Measurements from ENCODE around the gene DLG1.

Gene DLG1

DNA sequence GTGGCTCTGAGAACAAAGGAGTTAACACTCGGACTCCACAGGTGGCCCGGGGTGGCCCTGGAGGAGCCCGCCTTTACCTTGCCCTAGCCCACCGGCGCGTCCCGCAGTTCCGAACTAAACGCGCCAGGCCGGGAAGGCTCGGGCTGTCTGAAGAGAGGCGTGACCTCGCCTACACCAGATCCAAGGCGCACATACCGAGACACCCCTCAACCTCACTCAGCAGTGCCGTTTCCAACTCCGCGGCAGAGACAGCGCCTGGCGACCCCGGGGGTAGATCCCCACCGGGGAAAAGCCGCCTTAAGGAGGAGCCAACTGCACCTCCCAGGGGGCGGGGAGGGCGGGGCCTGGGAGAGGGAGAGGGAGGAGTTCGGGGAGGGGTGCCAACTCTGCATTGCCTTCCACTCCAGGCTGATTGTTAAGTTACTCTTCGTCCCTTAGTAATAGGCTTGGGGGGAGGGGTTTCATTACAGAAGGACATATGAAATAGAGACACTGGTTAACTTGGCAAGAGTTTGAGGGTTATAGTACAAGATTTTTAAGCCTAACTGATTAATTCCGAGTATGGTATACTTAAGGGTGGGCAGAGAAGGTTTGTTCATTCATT, at the start of gene DLG1:
Gene DLG1 (minus strand): TSS at position 272 of the 604 bp plus-strand sequence. CDS start 1,408 bp downstream, outside the sequence.
- H3K27me3 Mint-ChIP-seq: peaks cover 6% of the 10 kb centered on the region
- peak within 1 kb of the TSS; percentile 96 for H3K4me3 Mint-ChIP-seq
- peak within 1 kb of the TSS; percentile 94 for H3K27ac Mint-ChIP-seq
- H3K4me1 Mint-ChIP-seq: peaks cover 22% of the 10 kb centered on the region
- H3K9me3 Mint-ChIP-seq: no peaks in the 10 kb centered on the region
- no peaks in the 10 kb centered on the region for H3K36me3 Mint-ChIP-seq

DNA sequence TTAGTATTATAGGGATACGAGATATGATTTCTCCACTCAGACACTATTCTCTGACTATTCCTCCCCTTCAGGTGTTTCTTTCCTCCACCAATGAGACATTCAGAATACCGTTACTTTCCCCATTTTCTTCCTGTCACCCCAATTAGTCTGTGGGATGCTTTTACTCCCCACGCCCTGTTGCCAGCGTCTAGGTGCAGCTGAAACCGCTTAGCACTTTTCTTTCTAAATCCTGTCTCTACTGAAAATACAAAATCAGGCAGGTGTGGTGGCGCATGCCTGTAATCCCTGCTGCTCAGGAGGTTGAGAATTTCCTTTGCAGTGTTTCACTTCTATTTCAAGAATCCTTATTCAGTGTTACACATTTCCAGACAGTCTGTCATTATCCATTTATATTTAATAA, 49.6 kb upstream of the DLG1 start:
- H3K27me3 Mint-ChIP-seq: no peaks in the 10 kb centered on the region
- no peak overlapping the region for H3K27ac Mint-ChIP-seq
- H3K4me3 Mint-ChIP-seq: no peak overlapping the region
- no peaks in the 10 kb centered on the region for H3K4me1 Mint-ChIP-seq
- H3K36me3 Mint-ChIP-seq: no peaks in the 10 kb centered on the region
- H3K9me3 Mint-ChIP-seq: no peaks in the 10 kb centered on the region

DNA sequence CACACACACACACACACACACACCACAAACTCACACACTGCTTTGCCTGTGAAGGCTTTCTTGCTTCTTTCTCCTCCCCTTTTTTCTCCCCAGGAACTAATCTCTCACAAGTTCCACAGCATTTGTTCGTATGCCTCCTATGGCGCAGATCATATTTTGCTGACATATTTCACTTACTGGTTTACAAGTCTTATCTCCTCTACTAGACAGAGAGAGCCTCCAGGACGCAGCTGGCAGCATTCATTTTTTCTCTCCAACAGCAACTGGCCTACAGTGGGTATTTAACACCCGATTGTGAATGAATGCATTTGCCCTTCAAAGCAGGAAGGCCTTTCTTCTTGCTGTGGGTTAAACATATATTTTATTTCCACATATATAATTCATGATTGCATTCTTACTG, 47.0 kb upstream of the DLG1 start:
- H3K36me3 Mint-ChIP-seq: no peaks in the 10 kb centered on the region
- no peaks in the 10 kb centered on the region for H3K4me1 Mint-ChIP-seq
- no peaks in the 10 kb centered on the region for H3K9me3 Mint-ChIP-seq
- no peaks in the 10 kb centered on the region for H3K27me3 Mint-ChIP-seq
- no peak overlapping the region for H3K27ac Mint-ChIP-seq
- H3K4me3 Mint-ChIP-seq: no peak overlapping the region

DNA sequence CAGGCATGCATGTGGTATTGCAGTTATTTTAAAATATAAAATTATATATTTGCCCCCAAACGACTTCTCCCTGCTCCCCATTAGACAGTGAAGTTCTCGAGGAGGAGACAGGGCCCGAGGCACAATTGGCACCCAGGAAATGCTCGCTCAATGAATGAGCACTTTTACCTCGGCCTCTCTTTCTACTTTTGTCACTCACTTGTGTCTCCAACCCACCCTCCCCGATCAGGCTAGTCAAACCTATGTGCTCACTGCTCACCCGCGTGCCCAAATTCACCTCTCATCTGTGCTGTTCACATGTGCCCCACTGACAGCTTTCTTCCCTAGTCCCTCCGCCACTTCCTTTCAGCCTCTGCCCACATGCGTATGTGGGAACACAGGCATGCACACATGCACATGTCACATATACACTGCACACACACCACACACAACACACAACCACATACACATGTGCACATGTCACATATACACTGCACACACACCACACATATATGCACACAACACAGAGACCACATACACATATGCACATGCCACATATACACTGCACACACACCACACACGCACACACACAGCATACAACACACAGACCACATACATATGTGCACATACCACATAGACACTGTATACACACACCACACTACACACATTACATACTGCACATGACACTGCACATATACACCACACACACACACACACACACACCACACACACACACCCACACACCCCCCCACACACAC, 46.3 kb upstream of the DLG1 start:
- no peaks in the 10 kb centered on the region for H3K4me1 Mint-ChIP-seq
- no peak overlapping the region for H3K27ac Mint-ChIP-seq
- H3K36me3 Mint-ChIP-seq: no peaks in the 10 kb centered on the region
- H3K9me3 Mint-ChIP-seq: no peaks in the 10 kb centered on the region
- no peaks in the 10 kb centered on the region for H3K27me3 Mint-ChIP-seq
- no peak overlapping the region for H3K4me3 Mint-ChIP-seq

DNA sequence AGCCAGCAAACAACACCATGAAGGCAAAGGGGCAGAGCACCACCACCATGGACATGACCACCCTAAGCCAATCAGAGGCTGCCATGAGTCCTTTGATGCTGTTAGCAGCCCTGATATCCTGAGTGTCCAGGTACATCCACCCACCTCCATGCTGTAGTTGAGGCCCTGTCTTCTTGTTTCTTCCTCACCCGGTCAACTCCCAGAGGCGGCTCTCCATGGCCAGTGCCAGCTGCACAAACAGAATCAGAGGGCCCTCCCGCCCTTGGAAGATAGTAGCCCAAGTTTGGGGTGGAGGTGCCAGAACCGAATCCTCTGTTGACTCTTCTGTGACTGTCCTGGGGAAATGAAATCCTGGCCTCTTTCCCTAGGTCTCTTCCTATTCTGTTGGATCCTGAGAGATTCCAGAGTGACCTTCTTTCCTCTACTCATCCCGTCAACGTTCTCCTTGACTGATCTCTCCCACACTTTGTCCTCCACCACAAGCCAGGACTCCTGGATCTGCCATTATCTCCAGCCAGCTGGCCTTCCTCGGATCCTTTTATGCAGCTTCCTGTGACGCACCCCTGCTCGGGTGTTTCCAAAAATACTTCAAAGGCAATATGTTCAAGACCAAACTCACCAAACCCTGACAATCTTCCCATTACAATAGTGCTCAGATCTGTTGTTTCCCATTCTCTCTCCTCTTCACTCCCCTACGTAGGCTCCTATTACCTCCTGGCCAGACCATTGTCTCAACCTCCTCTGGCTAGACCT, 45.4 kb upstream of the DLG1 start:
- Mint-ChIP-seq H3K27me3 (no peaks in the 10 kb centered on the region), H3K9me3 (no peaks in the 10 kb centered on the region), H3K4me3 (no peak overlapping the region), H3K4me1 (no peaks in the 10 kb centered on the region), H3K36me3 (no peaks in the 10 kb centered on the region), H3K27ac (no peak overlapping the region)

DNA sequence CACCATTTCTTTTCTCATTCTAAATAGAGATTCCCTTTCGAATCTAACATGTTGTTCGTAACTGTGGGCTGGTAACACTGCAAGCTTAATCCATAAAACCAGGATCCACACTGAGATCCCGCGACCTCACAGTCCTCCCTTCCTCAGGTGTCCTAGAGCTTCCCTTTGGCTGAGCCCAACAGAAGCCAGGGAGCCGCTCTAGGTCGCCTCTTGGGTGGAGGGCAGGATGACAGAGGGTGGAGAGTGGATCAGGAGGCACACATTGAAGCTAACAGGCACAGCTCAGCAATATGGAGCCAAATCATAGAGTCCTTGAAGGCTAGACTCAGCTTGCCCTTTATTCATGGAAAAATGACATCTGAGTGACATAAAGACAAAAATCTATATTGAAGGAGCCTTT, 44.7 kb upstream of the DLG1 start:
- no peaks in the 10 kb centered on the region for H3K4me1 Mint-ChIP-seq

DNA sequence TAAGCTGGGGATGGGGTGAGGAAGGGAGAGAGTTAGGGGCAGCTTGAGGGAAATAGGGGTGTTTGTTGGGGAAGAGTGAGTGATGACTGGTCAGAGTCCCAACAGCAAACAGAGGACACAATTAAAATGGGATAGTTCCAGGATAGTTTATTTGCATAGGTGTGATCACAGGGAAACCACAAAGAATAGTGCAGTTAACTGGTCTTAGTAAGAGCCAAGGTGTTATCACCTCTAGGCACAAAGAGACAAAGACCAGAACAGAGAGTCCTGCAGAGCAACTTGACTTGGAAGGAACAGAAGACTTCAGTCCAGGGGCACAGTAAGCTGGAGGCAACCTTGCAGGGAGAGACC, 42.1 kb upstream of the DLG1 start:
- Mint-ChIP-seq H3K9me3 (no peaks in the 10 kb centered on the region), H3K36me3 (no peaks in the 10 kb centered on the region), H3K27ac (no peak overlapping the region), H3K4me3 (no peak overlapping the region), H3K4me1 (no peaks in the 10 kb centered on the region), H3K27me3 (no peaks in the 10 kb centered on the region)

More for the DNA sequence above, 44.7 kb upstream of the DLG1 start:
- Mint-ChIP-seq H3K27me3 (no peaks in the 10 kb centered on the region), H3K9me3 (no peaks in the 10 kb centered on the region), H3K4me3 (no peak overlapping the region), H3K36me3 (no peaks in the 10 kb centered on the region), H3K27ac (no peak overlapping the region)

DNA sequence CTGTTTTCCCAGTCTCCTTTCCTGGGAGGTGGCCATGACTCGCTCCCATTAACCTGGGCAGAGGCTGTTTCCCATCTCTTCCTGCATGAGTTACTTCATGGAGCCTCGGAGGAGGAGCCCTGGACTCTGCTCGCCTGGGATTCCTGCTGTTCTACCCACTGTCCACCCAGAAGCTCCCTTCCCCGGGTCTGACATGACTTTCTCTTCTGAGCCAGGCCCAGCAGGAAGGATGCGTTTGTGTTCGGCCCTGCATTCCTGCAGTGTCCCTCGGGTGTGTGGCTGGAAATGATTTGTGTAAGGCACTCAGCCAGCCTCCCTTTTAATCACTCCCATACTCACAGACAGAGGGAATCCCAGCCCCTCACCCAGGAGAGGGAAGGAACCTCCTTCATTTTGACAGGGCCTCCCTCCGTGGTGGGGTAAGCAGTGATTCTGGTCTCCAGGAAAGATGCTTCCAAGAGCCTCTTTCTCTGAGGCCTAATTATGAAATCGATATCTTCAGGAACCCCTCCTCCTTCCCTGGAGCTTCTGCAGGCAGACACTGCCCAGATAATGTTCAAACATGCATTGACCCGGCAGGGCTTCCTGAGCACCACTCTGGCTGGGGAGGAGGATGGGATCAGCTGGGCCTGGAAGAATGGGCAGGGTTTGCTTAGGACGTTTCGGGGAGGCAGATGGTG, 41.6 kb upstream of the DLG1 start:
- Mint-ChIP-seq H3K4me3 (no peak overlapping the region), H3K4me1 (no peaks in the 10 kb centered on the region), H3K36me3 (no peaks in the 10 kb centered on the region), H3K27me3 (no peaks in the 10 kb centered on the region), H3K27ac (no peak overlapping the region), H3K9me3 (no peaks in the 10 kb centered on the region)

DNA sequence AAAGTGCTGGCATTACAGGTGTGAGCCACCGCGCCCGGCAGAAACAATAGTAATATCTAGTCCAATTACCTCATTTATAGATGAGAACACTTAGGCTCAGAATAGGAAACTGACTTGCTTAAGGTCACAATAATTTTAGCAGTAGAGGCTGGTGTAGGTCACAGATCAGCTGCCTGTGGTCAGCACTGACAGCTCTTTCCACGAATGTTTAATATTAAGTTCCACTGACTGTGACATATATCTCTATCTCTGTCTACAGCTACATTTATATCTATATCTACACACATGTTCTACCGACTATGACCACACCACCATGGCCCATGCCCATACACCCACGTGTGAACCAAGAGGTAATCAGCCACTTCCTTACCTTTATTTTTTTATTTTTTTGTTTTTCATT, 40.2 kb upstream of the DLG1 start:
- no peak overlapping the region for H3K27ac Mint-ChIP-seq
- H3K4me3 Mint-ChIP-seq: no peak overlapping the region
- no peaks in the 10 kb centered on the region for H3K4me1 Mint-ChIP-seq
- no peaks in the 10 kb centered on the region for H3K9me3 Mint-ChIP-seq
- no peaks in the 10 kb centered on the region for H3K27me3 Mint-ChIP-seq
- no peaks in the 10 kb centered on the region for H3K36me3 Mint-ChIP-seq

DNA sequence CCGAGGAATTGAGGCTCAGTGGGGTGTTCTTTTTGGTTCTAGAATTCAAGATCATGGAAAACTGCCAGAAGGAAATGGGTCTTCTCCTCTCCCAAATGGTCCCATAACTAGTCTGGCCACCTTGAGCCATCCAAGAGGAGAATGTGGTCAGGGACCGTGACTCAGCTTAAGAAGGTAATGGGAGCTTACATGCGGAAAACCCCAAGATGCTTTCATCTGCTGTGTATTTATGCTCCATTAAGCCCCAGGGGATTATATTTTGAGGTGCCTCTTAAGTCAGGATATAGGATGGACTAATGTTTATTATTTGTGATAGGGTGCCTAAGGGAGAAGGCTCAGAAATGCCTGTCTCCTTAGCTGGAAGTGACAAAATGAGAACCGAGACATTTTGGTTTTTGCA, 39.2 kb upstream of the DLG1 start:
- H3K4me1 Mint-ChIP-seq: no peaks in the 10 kb centered on the region
- H3K4me3 Mint-ChIP-seq: no peak overlapping the region
- H3K9me3 Mint-ChIP-seq: no peaks in the 10 kb centered on the region
- no peaks in the 10 kb centered on the region for H3K36me3 Mint-ChIP-seq
- H3K27me3 Mint-ChIP-seq: no peaks in the 10 kb centered on the region
- H3K27ac Mint-ChIP-seq: no peak overlapping the region

DNA sequence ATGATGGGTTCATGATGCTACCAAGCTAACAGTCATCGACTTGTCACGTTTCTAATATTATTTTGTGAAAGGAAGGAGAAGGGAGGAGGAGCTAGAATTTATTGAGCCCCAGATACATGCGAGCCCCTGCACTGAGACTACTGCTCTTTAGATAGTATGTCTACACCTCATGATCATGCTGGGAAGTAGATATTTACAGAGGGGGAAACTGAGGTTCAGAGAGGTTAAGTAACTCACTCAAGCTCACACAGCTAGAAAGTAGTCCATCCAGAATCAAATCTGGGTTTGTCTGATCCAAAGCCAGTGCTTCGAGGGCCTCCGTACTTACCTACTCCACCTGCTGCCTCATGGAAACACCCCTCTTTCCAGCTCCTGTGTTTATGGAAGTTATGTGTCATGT, 38.8 kb upstream of the DLG1 start:
- Mint-ChIP-seq H3K27ac (no peak overlapping the region), H3K9me3 (no peaks in the 10 kb centered on the region), H3K4me3 (no peak overlapping the region), H3K4me1 (no peaks in the 10 kb centered on the region), H3K27me3 (no peaks in the 10 kb centered on the region), H3K36me3 (no peaks in the 10 kb centered on the region)

DNA sequence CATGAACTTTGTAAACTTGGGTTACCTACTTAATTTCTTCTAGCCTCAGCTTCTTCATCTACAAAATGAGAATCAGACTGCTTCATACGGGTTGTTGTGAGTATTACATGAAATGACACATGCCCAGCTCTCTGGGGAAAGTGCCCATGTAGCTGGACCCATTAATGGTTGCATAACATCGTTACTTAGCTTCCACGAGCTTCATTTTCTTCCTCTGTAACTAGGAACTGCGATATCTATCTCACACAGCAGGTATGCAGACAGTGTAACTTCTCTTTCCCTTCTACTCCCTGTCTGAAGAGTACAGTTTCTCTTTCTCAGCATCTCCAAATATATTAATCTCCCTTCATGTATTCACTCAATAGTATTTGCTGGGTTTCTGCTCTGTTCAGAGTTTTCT, 37.9 kb upstream of the DLG1 start:
- no peak overlapping the region for H3K27ac Mint-ChIP-seq
- no peaks in the 10 kb centered on the region for H3K9me3 Mint-ChIP-seq
- H3K27me3 Mint-ChIP-seq: no peaks in the 10 kb centered on the region
- H3K4me3 Mint-ChIP-seq: no peak overlapping the region
- no peaks in the 10 kb centered on the region for H3K36me3 Mint-ChIP-seq
- no peaks in the 10 kb centered on the region for H3K4me1 Mint-ChIP-seq

DNA sequence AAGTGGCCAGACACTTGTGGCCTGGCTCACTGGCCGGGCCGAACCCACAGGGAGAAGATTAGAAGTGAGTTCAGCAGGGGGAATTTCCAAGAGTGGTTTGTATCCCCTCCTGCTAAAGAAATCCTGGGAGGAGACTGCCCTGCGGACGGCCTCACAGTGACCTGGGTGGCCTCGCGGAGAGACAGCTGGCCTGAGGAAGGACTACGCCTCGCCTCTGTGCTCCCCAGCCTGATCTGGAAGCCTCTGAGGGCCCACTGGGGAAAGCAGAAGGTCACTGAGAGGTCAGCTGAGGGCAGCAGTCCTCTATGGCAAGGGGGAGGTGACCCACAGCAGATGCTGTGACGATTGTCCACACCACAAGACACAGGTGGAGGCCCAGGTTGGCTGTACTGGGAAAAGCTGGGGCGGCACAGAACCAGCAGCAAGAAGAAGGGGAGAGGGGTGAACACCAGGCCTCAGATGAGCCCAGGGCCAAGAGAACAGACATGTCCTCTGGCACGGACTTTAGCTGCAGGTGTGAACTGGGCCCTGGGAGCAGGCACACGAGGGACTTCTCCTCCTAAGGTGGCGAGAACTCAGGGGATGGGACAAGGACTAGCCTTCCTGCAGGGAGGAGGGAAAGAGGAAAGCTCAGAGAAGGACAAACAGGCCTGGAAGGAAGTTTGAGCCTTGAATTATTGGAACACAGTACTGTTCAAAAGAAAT, 37.2 kb upstream of the DLG1 start:
- H3K27ac Mint-ChIP-seq: no peak overlapping the region
- H3K4me3 Mint-ChIP-seq: no peak overlapping the region

DNA sequence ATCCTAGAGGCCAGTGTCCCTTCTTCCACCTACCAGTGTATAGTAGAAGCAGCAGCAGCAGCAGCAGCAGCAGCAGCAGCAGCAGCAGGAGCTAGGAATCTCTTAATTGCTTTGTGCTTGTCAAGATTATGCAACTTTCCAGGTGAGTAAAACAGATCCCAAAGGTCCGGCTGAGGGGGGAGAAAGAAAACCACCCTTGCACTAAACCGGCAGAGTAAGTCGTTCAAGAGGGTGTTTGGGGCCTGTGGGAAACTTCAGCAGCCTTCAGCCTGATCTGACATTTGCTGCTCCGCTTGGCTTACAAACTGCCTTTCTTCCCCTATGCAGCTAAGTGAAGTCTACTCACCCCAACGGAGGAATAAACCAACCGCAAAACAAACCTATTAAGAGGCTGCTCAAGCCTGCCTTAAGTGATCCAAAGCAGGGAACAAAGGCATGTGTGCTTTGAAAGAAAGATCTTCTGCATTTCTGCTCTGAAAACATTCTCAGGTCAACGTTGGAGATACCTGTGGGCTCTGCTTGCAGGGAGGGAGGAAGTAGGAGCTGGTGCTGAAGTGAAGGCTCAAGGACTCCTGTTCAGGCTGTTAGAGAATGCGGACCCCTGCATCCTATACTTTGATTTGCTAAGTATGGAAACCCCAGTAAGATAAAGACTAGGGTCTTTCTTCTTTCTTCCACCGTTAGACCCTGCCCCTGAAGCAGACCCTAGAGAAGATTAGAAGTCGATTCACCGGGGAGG, 35.7 kb upstream of the DLG1 start:
- H3K4me3 Mint-ChIP-seq: no peak overlapping the region
- no peaks in the 10 kb centered on the region for H3K4me1 Mint-ChIP-seq
- H3K9me3 Mint-ChIP-seq: no peaks in the 10 kb centered on the region
- H3K27me3 Mint-ChIP-seq: no peaks in the 10 kb centered on the region
- H3K36me3 Mint-ChIP-seq: no peaks in the 10 kb centered on the region
- H3K27ac Mint-ChIP-seq: no peak overlapping the region

More for the DNA sequence above, 37.2 kb upstream of the DLG1 start:
- Mint-ChIP-seq H3K36me3 (no peaks in the 10 kb centered on the region), H3K9me3 (no peaks in the 10 kb centered on the region), H3K27me3 (no peaks in the 10 kb centered on the region), H3K4me1 (no peaks in the 10 kb centered on the region)

DNA sequence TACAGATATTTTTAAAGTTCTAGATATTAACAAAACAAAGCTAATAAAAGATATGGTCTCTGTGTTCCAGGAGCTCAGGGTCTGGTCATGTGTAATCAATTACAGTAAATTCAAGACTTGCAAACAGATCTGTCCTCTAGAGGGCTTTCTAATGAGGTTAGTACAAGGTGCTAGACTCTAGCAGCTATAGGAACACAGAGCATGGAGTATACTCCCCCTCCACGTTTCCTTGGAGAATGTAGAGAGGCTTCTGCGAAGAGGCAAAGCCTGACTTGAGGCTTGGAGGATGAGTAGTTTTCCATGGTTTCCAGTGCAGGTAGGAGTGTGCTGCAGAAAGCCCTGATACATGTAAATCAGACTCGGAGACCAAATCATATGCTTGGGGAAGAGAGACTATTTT, 32.7 kb upstream of the DLG1 start:
- Mint-ChIP-seq H3K9me3 (no peaks in the 10 kb centered on the region), H3K27ac (no peak overlapping the region), H3K36me3 (no peaks in the 10 kb centered on the region), H3K4me1 (no peaks in the 10 kb centered on the region), H3K4me3 (no peak overlapping the region), H3K27me3 (no peaks in the 10 kb centered on the region)
